Fibroblast of pulmonary artery (primary cell): ENCODE data around the gene MLLT6.

Experiments
- DNase-seq: peaks from one replicate; pipeline ENCODE4 v3.0.0-alpha.2; 2010; ENCODE audit warnings: low read depth
- H3K4me3 ChIP-seq: replicated peaks from 2 replicates; pipeline ENCODE4 v1.5.1; 2011; ENCODE audit warnings: low read depth, mild to moderate bottlenecking, control low read depth, low read length, moderate library complexity
- TF ChIP-seq, protein P1 (sequence below): IDR thresholded peaks from 2 replicates; pipeline ENCODE4 v1.5.1; 2011; ENCODE audit warnings: mild to moderate bottlenecking, control low read depth, low read length, inconsistent platforms; ENCODE audit errors: missing control alignments

MLLT6 gene

GRCh38 chr17:38750044-38750311 is 44.9 kb downstream of the MLLT6 start:
- peak overlapping the region; percentile 91 for H3K4me3 ChIP-seq
- no peak for DNase-seq

DNA sequence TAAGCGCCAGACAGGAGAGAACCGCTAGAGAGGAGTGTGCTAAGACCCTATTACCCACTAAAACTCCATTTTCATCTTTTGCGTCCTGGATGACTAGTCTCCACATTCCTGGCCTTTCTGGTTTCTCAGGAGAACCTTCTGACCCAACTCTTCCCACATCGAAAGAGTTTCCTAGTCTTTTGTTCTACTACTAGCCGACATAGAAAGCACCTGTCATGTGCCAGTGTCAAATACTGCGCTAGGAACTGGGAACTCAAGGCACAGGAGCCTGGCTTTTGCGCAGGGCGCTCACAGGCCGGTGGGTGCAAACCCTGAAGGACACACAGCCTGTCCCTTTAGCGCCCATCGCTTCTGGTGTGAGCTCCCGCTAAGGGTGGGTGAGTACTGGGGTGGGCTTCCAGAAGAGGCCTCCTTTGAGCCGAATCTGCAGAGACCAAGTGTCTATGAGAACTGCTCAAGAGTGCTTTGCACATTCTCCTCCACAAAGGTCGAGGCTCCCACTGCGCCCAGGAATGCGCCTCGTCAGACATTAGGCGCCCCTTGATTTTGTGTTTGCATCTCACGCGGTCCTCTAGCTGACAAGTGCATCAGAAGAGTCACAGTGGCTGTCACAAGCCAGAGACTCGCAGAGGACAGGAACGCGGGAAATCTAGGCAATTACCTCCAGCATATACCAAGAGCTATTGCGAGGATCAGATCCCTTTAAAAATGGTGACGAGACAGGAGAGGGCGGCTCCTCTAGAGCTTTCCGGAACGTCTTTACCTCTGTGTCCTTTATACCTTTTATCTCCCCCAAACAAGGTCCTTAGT is 45.4 kb downstream of the MLLT6 start:
- no peak for DNase-seq
- H3K4me3 ChIP-seq = peak overlapping the region; percentile 99
- TF ChIP-seq, protein P1, sequence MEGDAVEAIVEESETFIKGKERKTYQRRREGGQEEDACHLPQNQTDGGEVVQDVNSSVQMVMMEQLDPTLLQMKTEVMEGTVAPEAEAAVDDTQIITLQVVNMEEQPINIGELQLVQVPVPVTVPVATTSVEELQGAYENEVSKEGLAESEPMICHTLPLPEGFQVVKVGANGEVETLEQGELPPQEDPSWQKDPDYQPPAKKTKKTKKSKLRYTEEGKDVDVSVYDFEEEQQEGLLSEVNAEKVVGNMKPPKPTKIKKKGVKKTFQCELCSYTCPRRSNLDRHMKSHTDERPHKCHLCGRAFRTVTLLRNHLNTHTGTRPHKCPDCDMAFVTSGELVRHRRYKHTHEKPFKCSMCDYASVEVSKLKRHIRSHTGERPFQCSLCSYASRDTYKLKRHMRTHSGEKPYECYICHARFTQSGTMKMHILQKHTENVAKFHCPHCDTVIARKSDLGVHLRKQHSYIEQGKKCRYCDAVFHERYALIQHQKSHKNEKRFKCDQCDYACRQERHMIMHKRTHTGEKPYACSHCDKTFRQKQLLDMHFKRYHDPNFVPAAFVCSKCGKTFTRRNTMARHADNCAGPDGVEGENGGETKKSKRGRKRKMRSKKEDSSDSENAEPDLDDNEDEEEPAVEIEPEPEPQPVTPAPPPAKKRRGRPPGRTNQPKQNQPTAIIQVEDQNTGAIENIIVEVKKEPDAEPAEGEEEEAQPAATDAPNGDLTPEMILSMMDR = no peak

More at GRCh38 chr17:38750044-38750311, 44.9 kb downstream of the MLLT6 start:
- TF ChIP-seq, protein P1 = no peak

DNA sequence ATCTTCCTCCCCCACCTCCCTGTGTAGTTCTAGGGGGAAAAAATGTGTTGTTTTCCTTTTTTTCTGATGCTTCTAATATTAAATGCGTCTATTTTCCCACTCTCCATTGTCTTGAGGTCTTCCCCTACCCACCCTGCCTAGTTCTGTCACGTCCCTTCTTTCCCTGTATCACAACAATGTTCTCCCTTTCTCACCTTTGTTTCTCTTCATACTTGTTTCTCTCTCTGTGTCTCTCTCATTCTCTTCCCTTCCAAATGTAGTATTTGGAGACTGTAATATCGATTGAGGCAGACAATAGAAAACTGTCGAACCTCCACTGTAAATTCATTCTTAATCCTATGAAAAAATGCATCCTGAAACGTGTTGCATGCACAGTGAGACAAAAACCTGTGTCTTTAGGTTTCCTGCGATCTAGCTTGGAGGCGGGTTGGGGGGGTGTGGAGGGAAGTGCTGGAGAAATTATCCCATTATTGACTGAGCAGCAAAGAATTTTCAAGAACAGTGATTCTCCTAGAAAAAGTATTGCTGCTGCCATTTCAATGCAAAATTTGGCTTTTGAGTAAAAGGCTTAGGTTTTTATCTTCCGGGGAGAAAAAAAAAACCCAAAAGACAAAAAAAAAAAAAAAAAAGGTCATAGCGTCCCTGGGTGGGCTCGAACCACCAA is 46.2 kb downstream of the MLLT6 start:
- peak overlapping the region; percentile 99 for H3K4me3 ChIP-seq
- no peak for DNase-seq
- TF ChIP-seq, protein P1 = no peak

GRCh38 chr17:38751808-38752307 is 46.8 kb downstream of the MLLT6 start:
- H3K4me3 ChIP-seq = peak overlapping the region; percentile 99
- DNase-seq = peak; percentile 90
- TF ChIP-seq, protein P1 = no peak

DNA sequence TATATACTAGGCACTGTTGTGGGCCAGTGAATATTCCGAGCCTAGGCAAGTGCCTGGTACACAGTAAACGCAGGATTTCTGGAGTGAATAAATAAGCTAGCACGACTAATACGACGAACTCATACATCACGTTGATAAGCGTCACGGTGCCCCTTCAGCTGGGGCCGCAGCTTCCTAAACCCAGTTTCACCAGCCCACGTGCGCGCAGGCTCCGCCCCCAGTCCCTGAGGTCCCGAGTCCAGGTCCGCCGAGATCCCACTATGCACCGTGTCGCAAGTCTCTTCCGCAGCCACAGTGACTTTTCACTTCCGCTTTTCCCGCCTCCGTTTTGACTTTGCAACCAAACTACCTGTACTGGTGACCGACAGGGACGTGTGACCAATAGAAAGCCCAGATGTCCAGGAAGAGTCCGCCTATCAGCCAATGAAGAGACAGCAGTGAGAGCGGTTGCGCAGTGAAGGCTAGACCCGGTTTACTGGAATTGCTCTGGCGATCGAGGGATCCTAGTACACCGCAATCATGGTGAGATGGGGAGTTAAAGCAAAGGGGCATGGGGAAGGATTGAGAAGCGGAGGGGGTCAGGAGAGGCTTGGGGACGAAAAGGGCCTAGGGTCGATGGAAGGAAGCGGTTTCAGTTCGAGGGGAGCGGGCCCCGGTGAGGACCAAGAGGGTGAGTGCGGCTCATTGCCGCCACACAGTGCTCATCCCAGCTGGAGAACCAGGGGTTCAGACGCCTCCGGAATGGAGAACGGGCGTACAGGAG is 47.4 kb downstream of the MLLT6 start, which contains the start of gene PSMB3:
Gene PSMB3, plus strand, starts transcription at position 434 of the 763 bp plus-strand sequence. Its CDS starts 86 bp downstream, at position 520.
- peak within 1 kb of the TSS; percentile 99 for H3K4me3 ChIP-seq
- DNase-seq = peak; percentile 100
- TF ChIP-seq, protein P1 = no peak

DNA sequence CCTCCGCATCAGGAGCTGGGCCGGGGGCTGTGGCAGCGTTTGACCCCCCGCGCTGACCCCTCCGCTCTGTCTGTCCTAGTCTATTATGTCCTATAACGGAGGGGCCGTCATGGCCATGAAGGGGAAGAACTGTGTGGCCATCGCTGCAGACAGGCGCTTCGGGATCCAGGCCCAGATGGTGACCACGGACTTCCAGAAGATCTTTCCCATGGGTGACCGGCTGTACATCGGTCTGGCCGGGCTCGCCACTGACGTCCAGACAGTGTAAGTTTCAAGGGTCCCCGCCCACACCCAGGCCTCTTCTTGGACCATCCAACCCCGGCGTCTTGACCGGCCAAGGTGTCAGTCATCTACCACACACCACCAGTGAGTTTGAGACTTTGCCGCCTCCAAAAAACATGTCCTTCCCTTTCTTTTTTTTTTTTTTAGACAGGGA is 48.0 kb downstream of the MLLT6 start:
- H3K4me3 ChIP-seq = peak overlapping the region; percentile 99
- TF ChIP-seq, protein P1 = no peak
- DNase-seq = no peak
